NCI-H2107 (cell line): Measurements from ENCODE around the gene ABCA8.
"Not testable (repeated sequence)": the region's sequence is repeated elsewhere in the genome, so short reads cannot be mapped to it uniquely, and the experiment has no call there.

ENCODE experiments used
- DNase-seq: peaks from one replicate; lab custom pipeline; 2025; lab: John Stamatoyannopoulos, UW

ABCA8 gene

GRCh38 chr17:68955181-68955841 lies at the start of gene ABCA8:
Gene ABCA8, minus strand, starts transcription at chr17:68955392. Its CDS starts 13,358 bp downstream, at chr17:68942034.
- DNase-seq: no peak

- DNase-seq: not testable (repeated sequence)
These were observed 49.6 kb upstream of the ABCA8 start for GRCh38 chr17:69004759-69005158.

DNA sequence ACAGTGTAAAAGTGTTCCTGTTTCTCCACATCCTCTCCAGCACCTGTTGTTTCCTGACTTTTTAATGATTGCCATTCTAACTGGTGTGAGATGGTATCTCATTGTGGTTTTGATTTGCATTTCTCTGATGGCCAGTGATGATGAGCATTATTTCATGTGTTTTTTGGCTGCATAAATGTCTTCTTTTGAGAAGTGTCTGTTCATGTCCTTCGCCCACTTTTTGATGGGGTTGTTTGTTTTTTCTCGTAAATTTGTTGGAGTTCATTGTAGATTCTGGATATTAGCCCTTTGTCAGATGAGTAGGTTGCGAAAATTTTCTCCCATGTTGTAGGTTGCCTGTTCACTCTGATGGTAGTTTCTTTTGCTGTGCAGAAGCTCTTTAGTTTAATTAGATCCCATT lies 44.6 kb upstream of the ABCA8 start:
- not testable (repeated sequence) for DNase-seq

- DNase-seq: no peak
These were observed 37.9 kb upstream of the ABCA8 start for GRCh38 chr17:68993112-68993511.

DNA sequence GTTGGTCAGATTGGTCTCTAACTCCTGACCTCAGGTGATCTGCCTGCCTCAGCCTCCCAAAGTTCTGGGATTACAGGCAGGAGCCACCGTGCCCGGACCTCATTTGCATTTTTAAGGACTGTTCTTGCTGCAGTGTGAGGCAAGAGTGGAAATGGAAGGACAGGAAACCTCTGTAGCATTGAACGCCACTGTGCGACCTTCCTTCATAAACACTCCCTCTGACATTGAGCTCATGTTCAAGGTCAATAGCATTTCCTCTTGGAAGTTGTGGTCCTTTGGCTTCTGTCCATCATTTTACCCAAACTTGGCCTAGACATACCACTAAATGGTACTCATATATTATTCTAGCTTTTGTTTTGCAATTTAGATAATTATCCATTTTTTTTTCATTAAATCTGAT lies 32.8 kb upstream of the ABCA8 start:
- no peak for DNase-seq

GRCh38 chr17:68981288-68981687 lies 26.1 kb upstream of the ABCA8 start:
- DNase-seq: no peak

GRCh38 chr17:68973098-68973846 lies 18.1 kb upstream of the ABCA8 start:
- DNase-seq: no peak

DNA sequence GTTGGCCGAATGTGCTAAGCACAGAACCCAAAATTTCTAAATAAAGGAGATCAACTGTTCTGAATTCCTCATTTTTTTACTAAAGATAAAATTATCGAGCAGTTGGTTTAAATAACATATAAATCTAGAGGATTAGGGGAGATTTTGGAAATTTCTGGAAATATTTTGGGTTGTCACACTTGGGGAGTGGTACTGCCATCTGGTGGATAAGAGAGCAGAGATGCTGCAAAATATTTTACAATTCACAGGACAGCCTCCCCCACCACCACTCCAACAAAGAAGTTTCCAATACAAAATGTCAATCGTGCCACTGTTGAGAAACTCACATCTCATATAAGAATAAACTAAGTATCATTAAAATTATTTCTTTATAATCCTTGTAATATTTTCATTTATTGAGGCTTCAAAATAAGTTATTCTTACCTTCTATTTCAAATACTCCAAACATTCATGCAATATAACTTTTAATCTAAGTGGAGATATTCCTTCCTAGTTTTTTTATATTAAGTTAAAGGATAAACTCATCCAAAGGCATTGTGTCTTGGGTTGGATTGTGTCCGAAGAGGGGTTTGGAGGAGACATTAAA lies 17.0 kb upstream of the ABCA8 start:
- DNase-seq: no peak

DNA sequence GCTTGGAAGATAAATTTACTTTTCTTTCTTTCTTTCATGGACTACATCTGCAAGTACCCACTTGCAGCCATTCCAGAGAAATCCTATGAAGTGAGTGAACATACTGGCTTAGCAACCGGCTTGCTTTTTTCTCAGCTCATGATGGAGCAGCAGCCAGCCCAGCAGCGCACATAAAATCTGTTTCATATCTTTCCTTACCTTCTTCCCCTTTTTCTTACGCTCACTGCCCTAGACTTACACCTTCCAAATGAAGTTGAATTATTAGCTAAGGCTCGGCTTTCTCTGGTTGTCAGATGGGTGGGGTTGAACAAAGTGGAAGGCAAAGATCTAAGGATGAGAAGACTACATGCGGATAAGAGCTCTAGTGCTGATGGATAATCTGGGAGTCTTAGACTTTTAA lies 13.9 kb upstream of the ABCA8 start:
- DNase-seq: no peak

DNA sequence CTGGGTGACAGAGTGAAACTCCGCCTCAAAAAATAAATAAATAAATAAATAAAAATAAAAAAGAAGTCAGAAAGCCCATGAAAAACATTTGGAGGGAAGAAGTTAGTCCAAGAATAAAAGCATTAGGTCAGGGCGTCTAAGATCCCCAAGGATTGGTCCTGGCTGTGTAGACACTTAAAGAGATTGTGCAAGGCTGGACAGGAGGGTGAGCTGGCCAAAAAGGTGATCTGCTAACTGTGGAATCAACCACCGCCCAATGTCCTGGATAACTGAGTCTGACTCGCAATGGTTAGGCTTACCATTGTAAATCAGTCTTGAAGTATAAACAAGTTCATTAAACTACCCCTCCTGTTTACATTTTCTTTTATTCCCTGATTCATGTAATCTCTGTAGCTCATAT lies 8.8 kb upstream of the ABCA8 start:
- no peak for DNase-seq

GRCh38 chr17:68961214-68961882 lies 6.2 kb upstream of the ABCA8 start:
- DNase-seq: no peak

- DNase-seq: not testable (repeated sequence)
These were observed 3.9 kb upstream of the ABCA8 start for GRCh38 chr17:68959117-68959516.

DNA sequence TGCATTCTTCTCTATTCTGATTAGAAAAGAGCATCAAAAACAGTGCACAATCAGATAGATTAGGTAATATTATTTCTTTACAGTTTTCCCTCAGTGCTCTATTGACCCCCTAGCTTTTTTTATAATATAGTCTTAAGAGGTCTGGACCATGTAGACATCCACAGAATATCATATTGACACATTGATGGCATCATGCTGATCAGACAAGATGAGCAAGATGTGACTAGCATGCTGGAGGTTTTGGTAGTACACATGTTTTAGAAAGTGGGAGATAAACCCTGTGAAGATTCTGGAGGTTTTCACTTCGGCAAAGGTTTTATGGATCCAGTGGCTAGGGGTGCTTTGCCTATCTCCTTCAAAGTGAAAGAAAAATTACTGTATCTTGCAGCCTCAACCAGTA lies 2.8 kb upstream of the ABCA8 start:
- DNase-seq: no peak

GRCh38 chr17:68954146-68954896 lies 871 bp downstream of the ABCA8 start:
- DNase-seq: no peak

GRCh38 chr17:68953340-68953997 lies 1.7 kb downstream of the ABCA8 start:
- no peak for DNase-seq

GRCh38 chr17:68950725-68951124 lies 4.5 kb downstream of the ABCA8 start:
- DNase-seq: no peak

- not testable (repeated sequence) for DNase-seq
These were observed 7.3 kb downstream of the ABCA8 start for GRCh38 chr17:68947868-68948267.

DNA sequence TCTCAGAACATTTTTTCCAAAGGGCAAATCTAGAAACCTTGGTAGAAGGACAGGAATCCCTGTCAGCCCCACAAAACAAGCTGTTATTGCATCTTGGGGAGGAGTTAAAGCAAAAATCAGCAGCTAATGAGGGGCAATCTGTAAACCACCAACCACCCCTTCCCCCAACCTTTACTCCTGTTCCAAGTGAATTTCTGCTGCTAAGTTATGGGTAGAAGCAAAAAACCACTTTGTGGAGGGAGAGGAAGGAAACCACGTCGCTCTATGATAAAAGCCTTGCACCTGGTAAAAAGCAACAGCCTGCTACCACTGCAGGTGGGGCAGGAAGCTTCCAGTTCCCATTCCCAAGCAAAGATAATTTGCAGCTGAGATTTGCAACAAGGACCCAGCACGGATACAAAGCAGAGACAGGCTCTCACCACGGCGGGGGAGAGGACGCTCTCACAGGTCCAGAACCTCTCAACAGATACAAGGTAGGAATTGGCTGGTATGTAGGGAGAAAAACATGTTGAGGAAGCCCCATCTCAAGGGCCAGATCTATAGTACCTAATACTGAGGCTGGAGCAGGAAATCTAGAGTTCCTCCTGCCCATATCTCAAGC lies 10.7 kb downstream of the ABCA8 start:
- DNase-seq: no peak

GRCh38 chr17:68943812-68944182 lies 11.4 kb downstream of the ABCA8 start:
- DNase-seq: not testable (repeated sequence)

DNA sequence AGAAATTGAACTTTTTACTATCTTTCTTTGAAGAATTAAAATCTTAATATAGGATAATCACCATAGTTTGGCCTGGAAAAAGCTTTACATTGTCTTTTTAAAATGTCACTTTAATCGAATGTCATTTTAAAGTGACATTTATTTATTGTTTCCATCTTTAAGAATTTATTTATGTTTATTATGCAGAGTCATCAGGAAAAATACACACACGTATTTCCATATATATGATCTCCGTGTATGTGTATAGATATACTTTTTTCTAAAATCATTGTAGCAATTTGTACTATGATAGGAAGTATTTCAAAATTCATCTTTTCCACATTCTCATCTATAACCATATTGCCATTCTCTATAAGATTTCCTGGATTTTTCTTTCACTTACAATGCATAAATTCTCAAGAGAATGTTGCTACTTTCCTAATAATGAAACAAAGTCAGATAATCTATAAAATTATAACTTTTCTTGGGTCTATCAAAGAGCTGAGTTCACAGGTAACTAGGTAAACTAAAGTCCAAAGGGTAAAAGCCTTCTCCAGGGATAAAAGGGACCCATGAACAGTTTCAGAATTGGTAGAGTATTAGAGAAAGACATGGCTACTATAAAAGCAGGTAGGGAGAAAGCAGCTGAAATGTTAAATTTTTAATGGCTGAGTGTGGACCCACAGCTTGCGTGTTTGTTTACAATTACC lies 11.9 kb downstream of the ABCA8 start:
- no peak for DNase-seq
